Stimulated activated CD4-positive, alpha-beta T cell treated with anti-CD3 and anti-CD28 coated beads, Interleukin-4, amount 100 ng/mL, for 4 hours (primary cell): ENCODE data around the gene SLC22A6.

ENCODE experiments used
- DNase-seq, 2 experiments: peaks; one replicate each; pipeline ENCODE4 v3.0.0-alpha.2; 2020

Gene SLC22A6

GRCh38 chr11:62930157-62930556 lies 54.6 kb downstream of the SLC22A6 start:
- no peak for DNase-seq

GRCh38 chr11:62928011-62928410 lies 56.8 kb downstream of the SLC22A6 start:
- DNase-seq: no peak

DNA sequence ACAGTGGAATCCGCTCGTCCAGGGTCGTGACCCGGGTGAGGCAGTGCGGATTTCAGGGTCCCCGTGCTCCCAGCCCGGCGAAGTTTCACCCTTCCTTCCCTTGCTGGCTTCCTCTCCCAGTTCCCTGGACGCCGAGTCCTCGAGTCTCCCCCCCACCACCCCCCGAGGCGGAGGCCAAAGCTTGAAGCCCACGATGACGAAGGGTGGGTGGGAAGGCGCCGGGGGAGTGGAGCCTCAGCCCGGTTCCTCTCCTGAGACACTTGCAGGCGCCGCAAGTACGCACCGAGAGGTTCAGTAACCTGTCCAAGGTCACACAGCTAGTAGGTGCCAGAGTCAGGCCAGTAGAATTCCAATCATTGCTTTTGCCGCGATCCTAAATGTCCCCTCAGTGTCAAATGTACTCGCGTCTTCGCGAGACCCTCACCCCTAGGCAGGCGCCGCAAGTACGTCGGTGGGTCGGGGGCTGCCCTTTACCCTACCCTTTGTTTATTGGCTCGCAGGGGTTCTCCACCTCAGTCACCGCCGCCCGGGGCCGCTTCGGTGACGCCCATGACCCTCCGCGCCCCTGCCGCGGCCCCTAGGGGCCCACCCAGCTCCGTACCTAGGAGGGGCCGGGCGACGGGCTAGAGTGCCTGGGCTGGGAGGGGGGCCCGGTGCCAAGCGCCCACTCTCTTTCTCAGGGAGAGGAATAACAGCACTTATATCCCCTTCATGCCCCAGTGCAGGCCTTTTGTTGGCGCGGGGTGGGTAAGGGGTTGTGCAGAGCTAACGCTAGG lies 57.9 kb downstream of the SLC22A6 start:
- DNase-seq: no peak
